H9 (cell line): ENCODE results near the gene TRMT44. TPM values are rescaled to one million over a fixed set of nuclear protein-coding genes. Genes with fewer than 3 reads are reported as not detected.

Experiments used
- DNase-seq: peaks from one replicate; pipeline ENCODE4 v3.0.0-alpha.2; 2017
- H2AFZ ChIP-seq: one replicate; pipeline ENCODE4 v1.6.1; 2013; ENCODE audit warnings: mild to moderate bottlenecking, low read length, control low read depth, moderate library complexity
- H2AK5ac ChIP-seq: 2 replicates; pipeline ENCODE4 v1.6.1; 2013; ENCODE audit warnings: low read length, control low read depth, mixed read lengths; ENCODE audit not compliant: insufficient read length
- H2BK120ac ChIP-seq: one replicate; pipeline ENCODE4 v1.6.1; 2013; ENCODE audit warnings: low read depth, mild to moderate bottlenecking, low read length, control low read depth, inconsistent platforms; ENCODE audit not compliant: poor library complexity, severe bottlenecking
- H2BK12ac ChIP-seq: 2 replicates; pipeline ENCODE4 v1.6.1; 2013; ENCODE audit warnings: low read length, control low read depth, mixed read lengths, low read depth; ENCODE audit not compliant: insufficient read length
- H2BK15ac ChIP-seq: 2 replicates; pipeline ENCODE4 v1.6.1; 2013; ENCODE audit warnings: low read depth, low read length, control low read depth
- H2BK20ac ChIP-seq: one replicate; pipeline ENCODE4 v1.6.1; 2013; ENCODE audit warnings: low read depth, mild to moderate bottlenecking, low read length, control low read depth, inconsistent platforms; ENCODE audit not compliant: poor library complexity, severe bottlenecking
- H2BK5ac ChIP-seq: 2 replicates; pipeline ENCODE4 v1.6.1; 2013; ENCODE audit warnings: low read length, control low read depth, mixed read lengths; ENCODE audit not compliant: insufficient read length
- H3K14ac ChIP-seq: 2 replicates; pipeline ENCODE4 v1.6.1; 2013; ENCODE audit warnings: low read length, control low read depth; ENCODE audit not compliant: insufficient read depth
- H3K18ac ChIP-seq: 2 replicates; pipeline ENCODE4 v1.6.1; 2013; ENCODE audit warnings: low read depth, mild to moderate bottlenecking, mixed read lengths, low read length, control low read depth; ENCODE audit not compliant: insufficient read length
- H3K23ac ChIP-seq: 2 replicates; pipeline ENCODE4 v1.6.1; 2013; ENCODE audit warnings: low read length, control low read depth, mixed read lengths, low read depth; ENCODE audit not compliant: insufficient read length
- H3K23me2 ChIP-seq: 2 replicates; pipeline ENCODE4 v1.6.1; 2013; ENCODE audit warnings: low read depth, mild to moderate bottlenecking, mixed read lengths, low read length, control low read depth; ENCODE audit not compliant: insufficient read length, poor library complexity, severe bottlenecking
- H3K27ac ChIP-seq: 2 replicates; pipeline ENCODE4 v1.5.1; 2013; ENCODE audit warnings: low read length, control low read depth, mixed read lengths, low read depth; ENCODE audit not compliant: insufficient read length
- H3K27me3 ChIP-seq: 2 replicates; pipeline ENCODE4 v1.6.1; 2013; ENCODE audit warnings: low read length, control low read depth, inconsistent platforms; ENCODE audit not compliant: insufficient read depth
- H3K4ac ChIP-seq: 2 replicates; pipeline ENCODE4 v1.6.1; 2013; ENCODE audit warnings: low read depth, mild to moderate bottlenecking, control low read depth, inconsistent platforms, low read length, moderate library complexity
- H3K4me1 ChIP-seq: 2 replicates; pipeline ENCODE4 v1.6.1; 2013; ENCODE audit warnings: low read length, control low read depth, inconsistent platforms; ENCODE audit not compliant: insufficient read depth
- H3K4me2 ChIP-seq: 2 replicates; pipeline ENCODE4 v1.6.1; 2013; ENCODE audit warnings: low read length, control low read depth, mixed read lengths; ENCODE audit not compliant: insufficient read length, insufficient read depth
- H3K56ac ChIP-seq: 2 replicates; pipeline ENCODE4 v1.6.1; 2013; ENCODE audit warnings: low read depth, mild to moderate bottlenecking, mixed read lengths, low read length, control low read depth; ENCODE audit not compliant: insufficient read length
- H3K79me1 ChIP-seq: 2 replicates; pipeline ENCODE4 v1.6.1; 2013; ENCODE audit warnings: low read depth, mild to moderate bottlenecking, moderate library complexity, low read length, control low read depth, inconsistent platforms; ENCODE audit not compliant: insufficient read depth, poor library complexity, severe bottlenecking
- H3K79me2 ChIP-seq: 2 replicates; pipeline ENCODE4 v1.6.1; 2013; ENCODE audit warnings: low read length, control low read depth, inconsistent platforms; ENCODE audit not compliant: insufficient read depth
- H3K9ac ChIP-seq: 2 replicates; pipeline ENCODE4 v1.6.1; 2013; ENCODE audit warnings: low read length, control low read depth, mixed read lengths; ENCODE audit not compliant: insufficient read length; ENCODE audit errors: extremely low read depth
- H3K9me3 ChIP-seq: one replicate; pipeline ENCODE4 v1.6.1; 2013; ENCODE audit warnings: low read depth, low read length, inconsistent platforms; ENCODE audit not compliant: control insufficient read depth
- H3T11ph ChIP-seq: one replicate; pipeline ENCODE4 v1.6.1; 2013; ENCODE audit warnings: mild to moderate bottlenecking, low read length, control low read depth, inconsistent platforms
- H4K20me1 ChIP-seq: one replicate; pipeline ENCODE4 v1.6.1; 2013; ENCODE audit not compliant: control insufficient read depth, insufficient read length, insufficient read depth
- H4K5ac ChIP-seq: 2 replicates; pipeline ENCODE4 v1.6.1; 2013; ENCODE audit warnings: low read depth, mild to moderate bottlenecking, mixed read lengths, low read length, control low read depth; ENCODE audit not compliant: insufficient read length
- H4K8ac ChIP-seq: replicated peaks from 2 replicates; pipeline ENCODE4 v1.6.1; 2013; ENCODE audit warnings: low read length, control low read depth, mixed read lengths, low read depth; ENCODE audit not compliant: insufficient read length
- H4K91ac ChIP-seq: 2 replicates; pipeline ENCODE4 v1.6.1; 2013; ENCODE audit warnings: low read depth, mild to moderate bottlenecking, moderate library complexity, mixed read lengths, low read length, control low read depth; ENCODE audit not compliant: insufficient read length
- H3K27ac Mint-ChIP-seq, 3 experiments: 2 replicates in 2 of 3; 3 replicates in 1 of 3; pipeline ENCODE4 v1.8.0; 2020 to 2021; ENCODE audit warnings: mixed read lengths in 3 of 3, mild to moderate bottlenecking in 1 of 3, moderate library complexity in 1 of 3
- H3K27me3 Mint-ChIP-seq: 2 replicates; pipeline ENCODE4 v1.8.0; 2021; ENCODE audit warnings: low read depth, mild to moderate bottlenecking, moderate library complexity, mixed read lengths
- H3K36me3 Mint-ChIP-seq, 3 experiments: 2 replicates in 2 of 3; 3 replicates in 1 of 3; pipeline ENCODE4 v1.8.0; 2020 to 2021; ENCODE audit warnings: low read depth in 3 of 3, mixed read lengths in 3 of 3; ENCODE audit not compliant: insufficient read depth in 1 of 3
- H3K4me1 Mint-ChIP-seq, 2 experiments: 2 replicates each; pipeline ENCODE4 v1.8.0; 2020; ENCODE audit warnings: mixed read lengths in 2 of 2
- H3K4me3 Mint-ChIP-seq, 2 experiments: 2 replicates in 1 of 2; 3 replicates in 1 of 2; pipeline ENCODE4 v1.8.0; 2020 to 2021; ENCODE audit warnings: mild to moderate bottlenecking in 2 of 2, mixed read lengths in 2 of 2, moderate library complexity in 1 of 2
- H3K9me3 Mint-ChIP-seq, 2 experiments: 2 replicates in 1 of 2; 3 replicates in 1 of 2; pipeline ENCODE4 v1.8.0; 2020; ENCODE audit warnings: mild to moderate bottlenecking in 2 of 2, mixed read lengths in 2 of 2, moderate library complexity in 1 of 2
- CTCF ChIP-seq: fragments of 200-600 bp; sonication (generic); conservative IDR thresholded peaks from 3 replicates; pipeline ENCODE4 v1.8.0; 2021; ENCODE audit warnings: antibody characterized with exemption, mild to moderate bottlenecking
- WGBS: extraction: QIAGEN DNeasy Blood & Tissue Kit; methylation state at CpG from one replicate; pipeline ENCODE4 v1.1.7; 2013; ENCODE audit warnings: missing lambda C conversion rate, low lambda C conversion rate, mixed read lengths; ENCODE audit not compliant: insufficient read length; ENCODE audit errors: extremely low coverage; 5-methylcytosine and 5-hydroxymethylcytosine counted together
- total RNA-seq: library from RNA; stranded (reverse); gene quantifications from 2 replicates; pipeline ENCODE4 v1.2.1, GENCODE V29; 2021

TRMT44 gene
- total RNA-seq, 1 experiment from 2014 or later: 22.8 TPM

- Histone ChIP-seq H4K5ac (no peak overlapping the region), H3K27ac (no peak overlapping the region), H2BK15ac (no peak overlapping the region), H3K14ac (no peak overlapping the region), H2BK12ac (no peak overlapping the region), H3K56ac (no peak overlapping the region), H3K18ac (no peak overlapping the region), H3K4me2 (no peak overlapping the region), H3K9me3 (no peaks in the 10 kb centered on the region), H3K79me1 (no peaks in the 10 kb centered on the region), H2AK5ac (no peak overlapping the region), H4K20me1 (no peaks in the 10 kb centered on the region), H3K79me2 (no peaks in the 10 kb centered on the region), H3K4ac (no peak overlapping the region), H3K27me3 (no peaks in the 10 kb centered on the region), H3T11ph (no peak overlapping the region), H3K23me2 (no peaks in the 10 kb centered on the region), H3K9ac (no peak overlapping the region), H2AFZ (no peak overlapping the region), H3K4me1 (no peaks in the 10 kb centered on the region), H4K91ac (no peak overlapping the region), H2BK20ac (no peak overlapping the region), H3K23ac (no peak overlapping the region), H4K8ac (no peak overlapping the region), H2BK5ac (no peak overlapping the region), H2BK120ac (no peak overlapping the region)
- H3K36me3 Mint-ChIP-seq: peaks cover 6 to 23% (median 22%) of the 10 kb centered on the region in 3 experiments; a peak in 6 of 7 replicates
- H3K9me3 Mint-ChIP-seq: no peaks in the 10 kb centered on the region
- WGBS: no CpG with 5 or more reads among the region's 8 CpGs
- H3K4me3 Mint-ChIP-seq: no peak overlapping the region
- no peaks in the 10 kb centered on the region for H3K27me3 Mint-ChIP-seq
- no peak for DNase-seq
- peaks cover 35 to 36% of the 10 kb centered on the region in 2 experiments for H3K4me1 Mint-ChIP-seq
- no peak for TF ChIP-seq CTCF
- peak overlapping the region in 1 of 3 experiments; percentile 73; a peak in 2 of 7 replicates for H3K27ac Mint-ChIP-seq
Measured at GRCh38 chr4:8477676-8478075, 37.1 kb downstream of the TRMT44 start.
